HEK293 (cell line): Measurements from ENCODE around the gene HS6ST3.

Experiments
- CTCF ChIA-PET: fragments of 350-600 bp; formaldehyde crosslinking; extraction: SDS; loops from one replicate; lab custom pipeline; 2021; ENCODE audit warnings: antibody characterized with exemption; lab: Yijun Ruan, JAX
- POLR2A ChIA-PET: fragments of 300-600 bp; formaldehyde crosslinking; extraction: SDS; loops from one replicate; lab custom pipeline; 2020; ENCODE audit warnings: antibody characterized with exemption, inconsistent platforms; lab: Yijun Ruan, JAX
- H3K27ac ChIP-seq: fragments of 200-500 bp; sonication (Bioruptor generic); 2 replicates; pipeline ENCODE4 v1.5.1; 2014; ENCODE audit warnings: low read depth, low read length, control low read depth, inconsistent platforms; ENCODE audit errors: extremely low read depth
- H3K36me3 ChIP-seq, 2 experiments: fragments of 200-500 bp in 1 of 2; sonication (Bioruptor generic) in 1 of 2; 1 replicate in 1 of 2; 2 replicates in 1 of 2; pipeline ENCODE4 v1.5.1; 2014 to 2017; ENCODE audit warnings: inconsistent platforms in 2 of 2, low read length in 2 of 2; ENCODE audit not compliant: control insufficient read depth in 2 of 2, insufficient read depth in 1 of 2
- H3K4me1 ChIP-seq: fragments of 200-500 bp; sonication (Bioruptor generic); 2 replicates; pipeline ENCODE4 v1.5.1; 2014; ENCODE audit warnings: mild to moderate bottlenecking, low read length, inconsistent platforms; ENCODE audit not compliant: control insufficient read depth, insufficient read depth
- H3K4me3 ChIP-seq: 2 replicates; pipeline ENCODE4 v1.5.1; 2011; ENCODE audit warnings: low read depth, mild to moderate bottlenecking, control low read depth, low read length, moderate library complexity
- H3K9me3 ChIP-seq: fragments of 200-500 bp; sonication (Bioruptor generic); 2 replicates; pipeline ENCODE4 v1.5.1; 2014; ENCODE audit warnings: low read depth, low read length, inconsistent platforms; ENCODE audit not compliant: control insufficient read depth, insufficient read depth
- BCL11B ChIP-seq: fragments of 450-650 bp; formaldehyde crosslinking; IDR thresholded peaks from 2 replicates; pipeline ENCODE4 v1.5.1; 2016; ENCODE audit warnings: low read depth, missing biosample characterization, missing genetic modification characterization
- GLI2 ChIP-seq: fragments of 450-650 bp; formaldehyde crosslinking; IDR thresholded peaks from 2 replicates; pipeline ENCODE4; 2017; ENCODE audit warnings: missing biosample characterization, missing genetic modification characterization, low read depth, borderline replicate concordance
- GLIS1 ChIP-seq: fragments of 450-650 bp; formaldehyde crosslinking; IDR thresholded peaks from 2 replicates; pipeline ENCODE4 v1.5.1; 2016; ENCODE audit warnings: missing biosample characterization, missing genetic modification characterization
- GLIS2 ChIP-seq: fragments of 450-650 bp; formaldehyde crosslinking; IDR thresholded peaks from 2 replicates; pipeline ENCODE4 v1.5.1; 2016; ENCODE audit warnings: missing biosample characterization, missing genetic modification characterization
- KLF1 ChIP-seq: fragments of 450-650 bp; formaldehyde crosslinking; IDR thresholded peaks from 2 replicates; pipeline ENCODE4 v1.5.1; 2016; ENCODE audit warnings: missing biosample characterization, missing genetic modification characterization
- SETDB1 ChIP-seq: IDR thresholded peaks from one replicate; pipeline ENCODE4 v1.6.1; 2017; ENCODE audit warnings: mild to moderate bottlenecking, low read length, moderate library complexity, mixed read lengths; ENCODE audit not compliant: insufficient read length
- TSHZ1 ChIP-seq: fragments of 450-650 bp; formaldehyde crosslinking; IDR thresholded peaks from 2 replicates; pipeline ENCODE4 v1.5.1; 2016; ENCODE audit warnings: missing biosample characterization, missing genetic modification characterization, borderline replicate concordance
- ZBTB17 ChIP-seq: fragments of 450-650 bp; formaldehyde crosslinking; IDR thresholded peaks from 2 replicates; pipeline ENCODE4 v1.5.1; 2016; ENCODE audit warnings: missing biosample characterization, missing genetic modification characterization
- ZFP3 ChIP-seq: fragments of 450-650 bp; formaldehyde crosslinking; IDR thresholded peaks from 2 replicates; pipeline ENCODE4 v1.5.1; 2016; ENCODE audit warnings: low read depth, missing biosample characterization, missing genetic modification characterization
- ZNF280D ChIP-seq: fragments of 450-650 bp; formaldehyde crosslinking; IDR thresholded peaks from 2 replicates; pipeline ENCODE4 v1.5.1; 2016; ENCODE audit warnings: missing biosample characterization, missing genetic modification characterization
- ZNF302 ChIP-seq: fragments of 450-650 bp; formaldehyde crosslinking; IDR thresholded peaks from 2 replicates; pipeline ENCODE4 v1.5.1; 2016; ENCODE audit warnings: missing biosample characterization, missing genetic modification characterization, low read depth
- ZNF341 ChIP-seq: fragments of 450-650 bp; formaldehyde crosslinking; IDR thresholded peaks from 2 replicates; pipeline ENCODE4; 2016; ENCODE audit warnings: low read depth, missing biosample characterization, missing genetic modification characterization
- ZNF394 ChIP-seq: fragments of 450-650 bp; formaldehyde crosslinking; IDR thresholded peaks from 2 replicates; pipeline ENCODE4 v1.5.1; 2016; ENCODE audit warnings: missing biosample characterization, missing genetic modification characterization, mild to moderate bottlenecking, moderate library complexity, borderline replicate concordance
- ZNF555 ChIP-seq: fragments of 450-650 bp; formaldehyde crosslinking; conservative IDR thresholded peaks from 2 replicates; pipeline ENCODE4 v1.5.1; 2017; ENCODE audit warnings: missing biosample characterization, mild to moderate bottlenecking, missing genetic modification characterization, inconsistent platforms
- ZNF629 ChIP-seq: fragments of 450-650 bp; formaldehyde crosslinking; IDR thresholded peaks from 2 replicates; pipeline ENCODE4 v1.5.1; 2017; ENCODE audit warnings: missing biosample characterization, missing genetic modification characterization
- ZNF701 ChIP-seq: fragments of 450-650 bp; formaldehyde crosslinking; IDR thresholded peaks from 2 replicates; pipeline ENCODE4 v1.5.1; 2016; ENCODE audit warnings: missing biosample characterization, missing genetic modification characterization
- ZNF791 ChIP-seq: fragments of 450-650 bp; formaldehyde crosslinking; IDR thresholded peaks from 2 replicates; pipeline ENCODE4 v1.5.1; 2016; ENCODE audit warnings: missing biosample characterization, missing genetic modification characterization
- TF ChIP-seq, protein P1 (sequence below): fragments of 450-650 bp; formaldehyde crosslinking; IDR thresholded peaks from 2 replicates; pipeline ENCODE4 v1.5.1; 2017; ENCODE audit warnings: missing biosample characterization, missing genetic modification characterization

HS6ST3 gene

DNA sequence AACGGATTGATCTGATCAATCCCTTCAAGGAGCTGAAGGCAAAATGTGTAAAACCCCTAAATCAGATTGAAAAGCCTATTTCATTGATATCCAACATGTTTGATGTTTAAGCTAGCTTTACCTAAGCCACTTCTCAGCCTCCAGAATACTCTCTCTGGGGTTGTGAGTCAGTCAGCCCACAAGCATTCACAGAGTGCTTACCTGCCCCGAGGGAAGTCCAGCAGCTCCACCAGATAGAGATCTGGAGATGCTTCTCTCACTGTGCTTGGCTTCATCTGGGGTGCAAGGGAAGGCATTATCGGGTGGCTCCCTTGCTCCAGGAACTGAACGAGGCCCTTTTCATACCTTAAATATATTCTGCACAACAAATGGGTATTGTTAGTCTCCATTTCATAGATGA lies 744.7 kb downstream of the HS6ST3 start:
- ChIA-PET CTCF (interaction anchor here (0.7 to 1.6 kb wide), 5 partner anchors 9 to 154 kb away, joined by 3 to 4 read pairs (median 3); no protein-coding TSS in a partner anchor), POLR2A (no interaction called here)
- Histone ChIP-seq H3K4me1 (no peaks in the 10 kb centered on the region), H3K9me3 (no peaks in the 10 kb centered on the region), H3K27ac (no peak overlapping the region), H3K36me3 (no peaks in the 10 kb centered on the region), H3K4me3 (no peak overlapping the region)
- TF ChIP-seq ZNF341 (no peak), GLIS2 (tag by site-specific recombination) (no peak), TSHZ1 (tag by site-specific recombination) (no peak), ZNF629 (tag by site-specific recombination) (no peak), BCL11B (tag by site-specific recombination) (no peak), GLIS1 (no peak), ZBTB17 (no peak), ZNF394 (tag by site-specific recombination) (no peak), ZNF555 (tag by site-specific recombination) (no peak)

DNA sequence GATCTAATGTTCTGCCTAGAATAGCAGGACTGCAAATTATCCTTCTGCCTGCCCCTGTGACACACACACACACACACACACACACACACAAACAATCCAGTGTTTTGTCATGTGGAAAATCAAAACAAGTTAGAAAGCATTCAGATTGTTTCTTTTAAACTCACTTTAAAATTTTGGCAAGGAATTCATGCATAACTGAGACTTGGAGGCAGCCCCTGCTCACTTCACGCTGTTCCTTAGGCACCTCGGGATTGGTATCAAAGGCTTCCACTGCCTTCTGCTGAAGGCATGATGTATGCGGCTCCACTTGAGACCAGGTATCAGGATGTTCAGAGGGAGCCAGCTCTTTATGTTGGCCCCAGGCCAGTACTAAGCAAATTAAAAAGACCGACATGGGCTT lies 745.6 kb downstream of the HS6ST3 start:
- H3K9me3 ChIP-seq, result no peaks in the 10 kb centered on the region
- H3K4me1 ChIP-seq, result no peaks in the 10 kb centered on the region
- TF ChIP-seq ZFP3 (tag by site-specific recombination) (no peak), ZNF701 (no peak), ZNF302 (tag by site-specific recombination) (no peak), KLF1 (tag by site-specific recombination) (no peak)
- TF ChIP-seq, protein P1, sequence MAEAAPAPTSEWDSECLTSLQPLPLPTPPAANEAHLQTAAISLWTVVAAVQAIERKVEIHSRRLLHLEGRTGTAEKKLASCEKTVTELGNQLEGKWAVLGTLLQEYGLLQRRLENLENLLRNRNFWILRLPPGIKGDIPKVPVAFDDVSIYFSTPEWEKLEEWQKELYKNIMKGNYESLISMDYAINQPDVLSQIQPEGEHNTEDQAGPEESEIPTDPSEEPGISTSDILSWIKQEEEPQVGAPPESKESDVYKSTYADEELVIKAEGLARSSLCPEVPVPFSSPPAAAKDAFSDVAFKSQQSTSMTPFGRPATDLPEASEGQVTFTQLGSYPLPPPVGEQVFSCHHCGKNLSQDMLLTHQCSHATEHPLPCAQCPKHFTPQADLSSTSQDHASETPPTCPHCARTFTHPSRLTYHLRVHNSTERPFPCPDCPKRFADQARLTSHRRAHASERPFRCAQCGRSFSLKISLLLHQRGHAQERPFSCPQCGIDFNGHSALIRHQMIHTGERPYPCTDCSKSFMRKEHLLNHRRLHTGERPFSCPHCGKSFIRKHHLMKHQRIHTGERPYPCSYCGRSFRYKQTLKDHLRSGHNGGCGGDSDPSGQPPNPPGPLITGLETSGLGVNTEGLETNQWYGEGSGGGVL (tag by site-specific recombination), result no peak
- H3K4me3 ChIP-seq, result no peak overlapping the region
- POLR2A ChIA-PET, result no interaction called here
- H3K36me3 ChIP-seq, result no peaks in the 10 kb centered on the region
- H3K27ac ChIP-seq, result no peak overlapping the region
- CTCF ChIA-PET, result interaction anchor here (1.0 to 1.6 kb wide), 4 partner anchors 10 to 124 kb away, joined by 3 to 4 read pairs (median 3); no protein-coding TSS in a partner anchor

DNA sequence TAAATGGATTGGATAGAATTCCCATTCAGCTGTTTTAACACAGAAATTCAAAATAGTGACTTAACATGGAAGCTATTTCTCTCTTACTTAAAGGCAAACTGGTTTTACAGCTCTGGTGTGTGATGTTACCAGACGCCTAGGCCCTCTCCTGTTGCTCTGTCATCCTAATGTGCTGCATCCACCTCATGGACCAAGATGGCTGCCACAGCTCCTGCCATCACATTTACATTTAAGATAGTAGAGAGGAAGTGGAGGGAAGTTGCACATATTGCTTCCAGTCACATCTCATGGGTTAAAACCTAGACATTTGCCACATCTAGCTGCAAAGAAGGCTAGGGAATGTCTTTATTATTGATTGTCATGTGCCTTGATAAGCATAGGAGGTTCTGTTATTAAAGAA lies 746.8 kb downstream of the HS6ST3 start:
- CTCF ChIA-PET, result interaction anchor here (0.9 kb wide), 1 partner anchor 122 kb away, joined by 3 read pairs; no protein-coding TSS in a partner anchor
- POLR2A ChIA-PET, result no interaction called here

More for the DNA sequence above, 746.8 kb downstream of the HS6ST3 start:
- TF ChIP-seq BCL11B (tag by site-specific recombination), result no peak
- peak; percentile 24 for TF ChIP-seq SETDB1
- TF ChIP-seq GLI2, result no peak
- peak; percentile 87; the same call in 1 of the 2 replicates for TF ChIP-seq ZNF280D
- TF ChIP-seq ZNF791, result no peak
- Histone ChIP-seq H3K4me1 (no peaks in the 10 kb centered on the region), H3K27ac (no peak overlapping the region), H3K36me3 (no peaks in the 10 kb centered on the region), H3K4me3 (no peak overlapping the region), H3K9me3 (no peaks in the 10 kb centered on the region)
